Measurements from ENCODE around the gene FNDC3B. TPM values are rescaled to one million over a fixed set of nuclear protein-coding genes. Genes with fewer than 3 reads are reported as not detected.

FNDC3B gene
- total RNA-seq, 2 donors from 2014 or later = 80.6 to 107 TPM

- H3K9ac ChIP-seq (ENCODE audit: extremely low read depth, low read length, poor library complexity, severe bottlenecking) = no peak overlapping the region
- WGBS, 2 experiments (ENCODE audit: insufficient coverage in 1 of 2, insufficient read length in 1 of 2) = 88% methylated on average over 3 of the region's 3 CpGs; no CpG with 5 or more reads in 1 of the 2 experiments
Measured at GRCh38 chr3:172201870-172202236, 162.5 kb downstream of the FNDC3B start.

GRCh38 chr3:172202797-172203196 lies 163.4 kb downstream of the FNDC3B start:
- Mint-ChIP-seq H3K27ac (no peak overlapping the region), H3K4me3 (no peak overlapping the region), H3K4me1 (peaks cover 37% of the 10 kb centered on the region), H3K9me3 (peaks cover 17% of the 10 kb centered on the region), H3K36me3 (ENCODE audit: low read depth) (peaks cover 46% of the 10 kb centered on the region), H3K27me3 (ENCODE audit: insufficient read depth) (no peaks in the 10 kb centered on the region)
- no peak for TF ChIP-seq CTCF (conservative IDR thresholded peaks at IDR 0.05)
- peaks cover 3% of the 10 kb centered on the region for H3K4me1 ChIP-seq (ENCODE audit: control insufficient read depth, insufficient read depth, low read length)
- no peak for DNase-seq
- H3K27me3 ChIP-seq (ENCODE audit: control insufficient read depth, insufficient read depth, low read length, poor library complexity, severe bottlenecking) = no peaks in the 10 kb centered on the region
- 98% methylated on average over 3 of the region's 3 CpGs; no CpG with 5 or more reads in 1 of the 2 experiments for WGBS, 2 experiments (ENCODE audit: insufficient coverage in 1 of 2, insufficient read length in 1 of 2)
- H3K9me3 ChIP-seq (ENCODE audit: control insufficient read depth, low read length) = peaks cover 25% of the 10 kb centered on the region
- peak overlapping the region; percentile 86 for H3K27ac ChIP-seq (ENCODE audit: low read depth, low read length)
- H3K36me3 ChIP-seq (ENCODE audit: control insufficient read depth, insufficient read depth, low read length) = peaks cover 36% of the 10 kb centered on the region
- H3K4me3 ChIP-seq (ENCODE audit: low read length) = no peak overlapping the region
- no peak overlapping the region for H3K9ac ChIP-seq (ENCODE audit: extremely low read depth, low read length, poor library complexity, severe bottlenecking)

More at GRCh38 chr3:172201870-172202236, 162.5 kb downstream of the FNDC3B start:
- Histone ChIP-seq H3K4me3 (ENCODE audit: low read length) (no peak overlapping the region), H3K36me3 (ENCODE audit: control insufficient read depth, insufficient read depth, low read length) (peaks cover 30% of the 10 kb centered on the region), H3K27me3 (ENCODE audit: control insufficient read depth, insufficient read depth, low read length, poor library complexity, severe bottlenecking) (no peaks in the 10 kb centered on the region), H3K4me1 (ENCODE audit: control insufficient read depth, insufficient read depth, low read length) (peaks cover 3% of the 10 kb centered on the region), H3K9me3 (ENCODE audit: control insufficient read depth, low read length) (peaks cover 24% of the 10 kb centered on the region), H3K27ac (ENCODE audit: low read depth, low read length) (peak overlapping the region; percentile 34)
- Mint-ChIP-seq H3K4me3 (no peak overlapping the region), H3K27ac (peak overlapping the region; percentile 26), H3K36me3 (ENCODE audit: low read depth) (peaks cover 41% of the 10 kb centered on the region), H3K9me3 (peaks cover 17% of the 10 kb centered on the region), H3K4me1 (peaks cover 37% of the 10 kb centered on the region), H3K27me3 (ENCODE audit: insufficient read depth) (no peaks in the 10 kb centered on the region)
- no peak for DNase-seq
- no peak for TF ChIP-seq CTCF (conservative IDR thresholded peaks at IDR 0.05)

GRCh38 chr3:172203522-172204258 lies 164.3 kb downstream of the FNDC3B start:
- H3K4me3 ChIP-seq (ENCODE audit: low read length) = no peak overlapping the region
- WGBS, 2 experiments (ENCODE audit: insufficient coverage in 1 of 2, insufficient read length in 1 of 2) = 36 to 78% methylated on average over 7 to 9 of the region's 9 CpGs
- peak overlapping the region; percentile 86 for H3K27ac ChIP-seq (ENCODE audit: low read depth, low read length)
- H3K4me1 ChIP-seq (ENCODE audit: control insufficient read depth, insufficient read depth, low read length) = peaks cover 3% of the 10 kb centered on the region
- H3K9me3 ChIP-seq (ENCODE audit: control insufficient read depth, low read length) = peaks cover 25% of the 10 kb centered on the region
- peaks cover 36% of the 10 kb centered on the region for H3K36me3 ChIP-seq (ENCODE audit: control insufficient read depth, insufficient read depth, low read length)
- no peak overlapping the region for H3K4me3 Mint-ChIP-seq
- H3K4me1 Mint-ChIP-seq = peaks cover 37% of the 10 kb centered on the region
- TF ChIP-seq CTCF (conservative IDR thresholded peaks at IDR 0.05) = no peak
- peaks cover 42% of the 10 kb centered on the region for H3K36me3 Mint-ChIP-seq (ENCODE audit: low read depth)
- DNase-seq = no peak
- no peak overlapping the region for H3K9ac ChIP-seq (ENCODE audit: extremely low read depth, low read length, poor library complexity, severe bottlenecking)
- no peak overlapping the region for H3K27ac Mint-ChIP-seq
- H3K9me3 Mint-ChIP-seq = peaks cover 17% of the 10 kb centered on the region
- no peaks in the 10 kb centered on the region for H3K27me3 ChIP-seq (ENCODE audit: control insufficient read depth, insufficient read depth, low read length, poor library complexity, severe bottlenecking)
- no peaks in the 10 kb centered on the region for H3K27me3 Mint-ChIP-seq (ENCODE audit: insufficient read depth)

All from endodermal cell (in vitro differentiated cells).